Measurements from ENCODE around the gene IFT43. TPM values are rescaled to one million over a fixed set of nuclear protein-coding genes. Genes with fewer than 3 reads are reported as not detected.

IFT43 gene
- total and polyA plus RNA-seq, 2 donors (not counting 3 experiments of a cell fraction or from before 2014, with no cell fraction given), result 22.3 to 39.0 TPM

DNA sequence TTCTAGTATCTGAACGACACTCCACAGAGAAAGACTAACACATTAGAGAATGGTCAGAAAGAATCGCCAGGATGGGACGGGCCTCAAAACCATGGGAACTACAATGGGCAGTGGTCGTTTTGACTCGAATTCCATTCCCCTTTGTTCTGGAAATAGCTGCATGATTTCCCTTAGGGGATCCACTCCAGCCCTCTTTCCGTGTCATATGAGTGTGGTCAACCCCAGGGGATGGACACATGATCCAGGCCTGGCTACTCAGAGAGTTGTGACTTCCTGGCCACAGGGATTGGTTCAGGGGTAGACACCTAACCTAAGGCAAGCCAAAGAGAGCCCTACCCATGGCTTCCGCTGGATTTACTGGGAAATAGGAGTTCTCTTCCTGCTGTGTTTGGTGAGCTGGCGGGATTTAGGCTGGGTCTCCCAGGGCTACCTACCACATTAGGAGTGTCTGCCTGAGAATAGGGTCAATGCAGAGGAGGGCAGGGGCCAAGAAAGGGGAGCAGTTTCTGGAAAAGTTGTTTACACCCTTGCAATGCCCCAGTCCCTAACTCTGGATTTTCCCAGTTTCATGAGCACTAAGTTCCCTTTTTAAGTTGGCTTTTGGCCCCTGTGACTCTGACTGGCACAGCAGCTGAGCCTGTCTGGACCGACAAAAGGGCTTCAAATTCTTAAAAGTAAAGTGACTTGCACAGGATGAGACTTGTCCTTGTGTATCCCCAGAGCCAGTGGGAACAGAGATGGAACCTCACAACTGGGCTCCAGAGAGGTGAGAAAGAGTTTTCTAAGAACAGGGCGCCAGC is 138.1 kb downstream of the IFT43 start:
- Histone ChIP-seq H3K36me3 (ENCODE audit: control insufficient read depth in 2 of 2, extremely low read depth in 1 of 2, insufficient read depth in 2 of 2, low read length in 2 of 2) (no peaks in the 10 kb centered on the region), H3K9me1 (replicated peaks; ENCODE audit: control insufficient read depth, extremely low read depth, insufficient read depth, low read length) (no peaks in the 10 kb centered on the region), H3K4me1 (ENCODE audit: control insufficient read depth, extremely low read depth, insufficient read depth, low read length) (no peaks in the 10 kb centered on the region), H3K4me3 (replicated peaks in 1 of 3; ENCODE audit: insufficient read depth in 1 of 3, low read depth in 1 of 3, low read length in 3 of 3) (no peak overlapping the region), H3K27ac (ENCODE audit: insufficient read depth, low read depth, low read length) (no peak overlapping the region), H3K79me2 (ENCODE audit: control insufficient read depth, insufficient read depth, low read length) (no peaks in the 10 kb centered on the region), H3K9me3 (replicated peaks; ENCODE audit: control insufficient read depth, insufficient read depth, low read length) (no peaks in the 10 kb centered on the region), H3K27me3 (ENCODE audit: control insufficient read depth in 2 of 2, insufficient read depth in 2 of 2, low read length in 2 of 2) (peaks cover 0 to 1% of the 10 kb centered on the region in 2 experiments), H4K20me1 (replicated peaks; ENCODE audit: control insufficient read depth, extremely low read depth, insufficient read depth, low read length) (no peaks in the 10 kb centered on the region), H3K9ac (replicated peaks; ENCODE audit: extremely low read depth, insufficient read depth, low read length) (no peak overlapping the region), H3K4me2 (ENCODE audit: insufficient read depth, low read length) (no peak overlapping the region), H2AFZ (ENCODE audit: low read depth, low read length) (no peak overlapping the region)
- FAIRE-seq (no peak), DNase-seq (ENCODE audit: low read depth, low spot score) (no peak)
- CTCF ChIA-PET, result interaction anchor here (1.2 kb wide), 1 partner anchor 263 kb away, joined by 3 read pairs; no protein-coding TSS in a partner anchor
- dilution Hi-C loops (cut with MboI; ENCODE audit: extremely low pct_ligation_motif_present, low sequenced_read_pairs) (no loop called here), intact Hi-C loops (cut with micrococcal nuclease) (no loop called here)
- POLR2A ChIA-PET, result no interaction called here
- TF ChIP-seq MYC (IDR thresholded peaks at IDR 0.05; ENCODE audit: low read depth, low read length) (no peak), FOS (IDR thresholded peaks at IDR 0.05; ENCODE audit: borderline replicate concordance, insufficient read depth, low read length) (no peak), POLR2AphosphoS5 (IDR thresholded peaks at IDR 0.05; ENCODE audit: insufficient read depth, low read depth, low read length) (no peak)
- TF ChIP-seq, protein P1, sequence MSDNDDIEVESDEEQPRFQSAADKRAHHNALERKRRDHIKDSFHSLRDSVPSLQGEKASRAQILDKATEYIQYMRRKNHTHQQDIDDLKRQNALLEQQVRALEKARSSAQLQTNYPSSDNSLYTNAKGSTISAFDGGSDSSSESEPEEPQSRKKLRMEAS (IDR thresholded peaks at IDR 0.05; ENCODE audit: insufficient read depth, insufficient read length), result no peak
- BruUV-seq (replicated peaks), result no TSS peak

DNA sequence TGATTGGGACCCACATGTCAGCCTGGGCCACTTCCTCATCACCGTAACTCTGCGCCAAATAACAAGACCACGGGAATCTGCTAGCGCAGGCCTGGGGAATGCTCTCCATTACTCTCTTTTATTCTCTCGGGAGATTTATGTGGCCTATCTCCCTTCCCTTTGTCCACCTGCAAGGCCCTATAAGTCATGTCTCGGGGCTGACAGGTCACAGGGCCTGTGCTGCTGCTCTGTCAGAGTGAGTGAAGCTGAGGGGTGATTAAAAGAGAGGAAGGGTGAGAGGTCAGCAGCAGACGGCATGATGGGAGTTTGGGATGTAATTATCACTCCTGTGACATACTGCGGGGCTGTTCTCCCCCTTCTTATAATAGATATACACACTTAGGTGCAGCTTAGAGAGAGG is 139.9 kb downstream of the IFT43 start:
- Histone ChIP-seq H4K20me1 (replicated peaks; ENCODE audit: control insufficient read depth, extremely low read depth, insufficient read depth, low read length) (no peaks in the 10 kb centered on the region), H3K27ac (ENCODE audit: insufficient read depth, low read depth, low read length) (no peak overlapping the region), H3K4me3 (replicated peaks in 1 of 3; ENCODE audit: insufficient read depth in 1 of 3, low read depth in 1 of 3, low read length in 3 of 3) (no peak overlapping the region), H3K36me3 (ENCODE audit: control insufficient read depth in 2 of 2, extremely low read depth in 1 of 2, insufficient read depth in 2 of 2, low read length in 2 of 2) (no peaks in the 10 kb centered on the region), H3K79me2 (ENCODE audit: control insufficient read depth, insufficient read depth, low read length) (no peaks in the 10 kb centered on the region), H3K27me3 (ENCODE audit: control insufficient read depth in 2 of 2, insufficient read depth in 2 of 2, low read length in 2 of 2) (peaks cover 5 to 8% of the 10 kb centered on the region in 2 experiments), H2AFZ (ENCODE audit: low read depth, low read length) (no peak overlapping the region), H3K9ac (replicated peaks; ENCODE audit: extremely low read depth, insufficient read depth, low read length) (no peak overlapping the region), H3K4me1 (ENCODE audit: control insufficient read depth, extremely low read depth, insufficient read depth, low read length) (no peaks in the 10 kb centered on the region), H3K9me3 (replicated peaks; ENCODE audit: control insufficient read depth, insufficient read depth, low read length) (no peaks in the 10 kb centered on the region), H3K9me1 (replicated peaks; ENCODE audit: control insufficient read depth, extremely low read depth, insufficient read depth, low read length) (no peaks in the 10 kb centered on the region), H3K4me2 (ENCODE audit: insufficient read depth, low read length) (no peak overlapping the region)
- ChIA-PET CTCF (interaction anchor here (0.5 kb wide), 1 partner anchor 50 kb away, joined by 3 read pairs; no protein-coding TSS in a partner anchor), POLR2A (no interaction called here)
- dilution Hi-C loops (cut with MboI; ENCODE audit: extremely low pct_ligation_motif_present, low sequenced_read_pairs) (no loop called here), intact Hi-C loops (cut with micrococcal nuclease) (no loop called here)
- TF ChIP-seq EZH2 (IDR thresholded peaks at IDR 0.05; ENCODE audit: borderline replicate concordance, low read depth, low read length, severe bottlenecking) (no peak), JUN (IDR thresholded peaks at IDR 0.05; ENCODE audit: borderline replicate concordance, insufficient read depth, insufficient read length, low read depth) (no peak), GATA2 (IDR thresholded peaks at IDR 0.05; ENCODE audit: insufficient read depth, insufficient read length, low read depth, low read length) (no peak), FOS (IDR thresholded peaks at IDR 0.05; ENCODE audit: borderline replicate concordance, insufficient read depth, low read length) (no peak), POLR2A (IDR thresholded peaks at IDR 0.05; ENCODE audit: low read depth, low read length) (no peak), POLR2AphosphoS5 (IDR thresholded peaks at IDR 0.05; ENCODE audit: insufficient read depth, low read depth, low read length) (no peak), MYC (IDR thresholded peaks at IDR 0.05; ENCODE audit: low read depth, low read length) (no peak)
- TF ChIP-seq, protein P2, sequence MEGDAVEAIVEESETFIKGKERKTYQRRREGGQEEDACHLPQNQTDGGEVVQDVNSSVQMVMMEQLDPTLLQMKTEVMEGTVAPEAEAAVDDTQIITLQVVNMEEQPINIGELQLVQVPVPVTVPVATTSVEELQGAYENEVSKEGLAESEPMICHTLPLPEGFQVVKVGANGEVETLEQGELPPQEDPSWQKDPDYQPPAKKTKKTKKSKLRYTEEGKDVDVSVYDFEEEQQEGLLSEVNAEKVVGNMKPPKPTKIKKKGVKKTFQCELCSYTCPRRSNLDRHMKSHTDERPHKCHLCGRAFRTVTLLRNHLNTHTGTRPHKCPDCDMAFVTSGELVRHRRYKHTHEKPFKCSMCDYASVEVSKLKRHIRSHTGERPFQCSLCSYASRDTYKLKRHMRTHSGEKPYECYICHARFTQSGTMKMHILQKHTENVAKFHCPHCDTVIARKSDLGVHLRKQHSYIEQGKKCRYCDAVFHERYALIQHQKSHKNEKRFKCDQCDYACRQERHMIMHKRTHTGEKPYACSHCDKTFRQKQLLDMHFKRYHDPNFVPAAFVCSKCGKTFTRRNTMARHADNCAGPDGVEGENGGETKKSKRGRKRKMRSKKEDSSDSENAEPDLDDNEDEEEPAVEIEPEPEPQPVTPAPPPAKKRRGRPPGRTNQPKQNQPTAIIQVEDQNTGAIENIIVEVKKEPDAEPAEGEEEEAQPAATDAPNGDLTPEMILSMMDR (IDR thresholded peaks at IDR 0.05; ENCODE audit: extremely low read depth in 1 of 2, insufficient read depth in 1 of 2, low read depth in 1 of 2, low read length in 2 of 2), result no peak
- TF ChIP-seq, protein P1 (IDR thresholded peaks at IDR 0.05; ENCODE audit: insufficient read depth, insufficient read length), result no peak
- DNase-seq (ENCODE audit: low read depth, low spot score) (no peak), FAIRE-seq (no peak)
- BruUV-seq (replicated peaks), result no TSS peak
